Measurements from ENCODE around the gene NLN.
A peak's percentile ranks its signal among the peaks of the same experiment; 100 is the strongest.
"Not testable (repeated sequence)": the region's sequence is repeated elsewhere in the genome, so short reads cannot be mapped to it uniquely, and the experiment has no call there.

NLN gene

DNA sequence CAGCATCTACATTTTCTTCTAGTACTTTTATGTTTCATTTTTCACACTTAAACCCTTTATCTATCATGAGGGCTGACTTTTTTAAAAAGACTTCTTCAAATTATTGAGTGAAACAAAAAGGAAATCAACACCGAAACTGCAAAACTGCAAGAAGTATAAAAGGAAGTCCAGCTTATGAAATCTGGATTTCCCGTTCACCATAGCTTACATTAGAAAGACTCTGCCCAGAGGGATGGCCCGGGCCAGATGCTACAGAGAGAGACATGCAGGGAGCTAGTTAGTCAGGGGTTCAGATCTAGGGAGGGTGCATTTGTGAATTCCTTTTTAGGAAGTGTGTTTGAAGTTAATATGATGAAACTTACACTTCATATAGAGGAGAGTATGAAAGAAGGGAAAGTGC lies 10.0 kb downstream of the NLN start:
- not testable (repeated sequence) for DNase-seq

DNA sequence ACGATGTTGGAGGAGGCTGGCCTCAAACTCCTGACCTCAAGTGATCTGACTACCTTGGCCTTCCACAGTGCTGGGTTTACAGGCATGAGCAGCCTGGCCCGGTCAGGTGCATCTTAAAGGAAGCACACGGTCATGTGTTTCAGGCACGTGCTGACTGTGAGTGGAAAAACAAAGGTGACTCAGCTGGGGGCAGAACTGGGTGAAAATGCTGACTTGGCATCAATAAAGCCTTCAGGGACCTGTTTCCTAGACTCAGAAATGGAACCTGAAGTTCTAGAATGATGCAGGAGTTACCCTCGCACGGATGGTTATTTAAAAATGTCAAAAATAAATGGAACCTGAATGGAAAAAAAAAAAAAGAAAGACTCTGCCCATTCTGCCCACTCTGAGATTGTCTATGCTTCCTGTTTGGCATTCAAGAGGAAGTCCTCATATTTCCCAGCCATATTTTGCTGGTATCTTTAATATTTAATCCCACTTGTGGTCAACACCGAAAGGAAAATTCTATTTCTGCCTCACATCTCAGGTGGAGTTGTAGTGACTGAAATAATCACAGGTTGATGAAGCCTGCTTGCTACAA lies 12.3 kb downstream of the NLN start:
- DNase-seq: not testable (repeated sequence)

DNA sequence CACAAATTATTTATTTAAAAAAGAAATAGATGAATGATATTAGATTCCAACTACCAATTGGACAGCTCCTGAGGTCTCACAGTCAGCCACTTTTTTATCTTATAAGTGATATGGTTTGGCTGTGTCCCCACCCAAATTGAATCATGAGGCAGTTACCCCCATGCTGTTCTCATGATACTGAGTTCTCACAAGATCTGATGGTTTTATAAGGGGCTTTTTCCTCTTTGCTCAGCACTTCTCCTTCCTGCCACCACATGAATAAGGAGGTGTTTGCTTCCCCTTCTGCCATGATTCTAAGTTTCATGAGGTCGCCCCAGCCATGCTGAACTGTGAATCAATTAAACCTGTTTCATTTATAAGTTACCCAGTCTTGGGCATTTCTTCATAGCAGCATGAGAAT lies 12.9 kb downstream of the NLN start:
- DNase-seq: no peak

DNA sequence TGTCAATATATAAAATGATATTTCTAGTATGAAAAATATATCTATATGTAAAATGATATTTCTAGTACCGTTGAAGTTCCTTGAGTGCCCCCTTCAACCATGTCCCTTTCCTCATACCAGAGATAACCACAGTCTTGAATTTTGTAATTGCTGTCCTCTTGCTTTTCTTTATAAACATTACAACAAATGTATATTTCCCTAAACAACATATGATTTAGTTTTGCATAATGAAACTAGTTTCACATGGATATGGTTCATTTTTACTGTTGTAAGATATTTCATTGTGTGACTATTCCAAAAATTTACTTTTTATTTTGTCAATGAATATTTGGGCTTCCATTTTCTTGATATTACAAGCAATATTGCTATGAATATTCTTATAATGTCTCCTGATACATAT lies 14.0 kb downstream of the NLN start:
- DNase-seq: no peak

DNA sequence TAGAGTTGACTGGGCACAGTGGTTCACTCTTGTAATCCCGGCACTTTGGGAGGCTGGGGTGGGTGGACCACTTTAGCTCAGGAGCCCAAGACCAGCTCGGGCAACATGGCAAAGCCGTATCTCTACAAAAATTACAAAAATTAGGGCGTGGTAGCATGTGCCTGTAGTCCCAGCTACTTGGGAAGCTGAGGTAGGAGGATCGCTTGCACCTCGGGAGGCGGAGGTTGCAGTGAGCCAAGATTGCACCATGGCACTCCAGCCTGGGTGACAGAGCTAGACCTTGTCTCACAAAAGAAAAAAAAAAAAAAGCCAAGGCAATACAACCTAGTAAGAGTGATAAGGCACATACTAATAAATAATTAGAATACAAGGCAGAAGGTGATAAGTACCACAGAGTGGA lies 15.8 kb downstream of the NLN start:
- no peak for DNase-seq

DNA sequence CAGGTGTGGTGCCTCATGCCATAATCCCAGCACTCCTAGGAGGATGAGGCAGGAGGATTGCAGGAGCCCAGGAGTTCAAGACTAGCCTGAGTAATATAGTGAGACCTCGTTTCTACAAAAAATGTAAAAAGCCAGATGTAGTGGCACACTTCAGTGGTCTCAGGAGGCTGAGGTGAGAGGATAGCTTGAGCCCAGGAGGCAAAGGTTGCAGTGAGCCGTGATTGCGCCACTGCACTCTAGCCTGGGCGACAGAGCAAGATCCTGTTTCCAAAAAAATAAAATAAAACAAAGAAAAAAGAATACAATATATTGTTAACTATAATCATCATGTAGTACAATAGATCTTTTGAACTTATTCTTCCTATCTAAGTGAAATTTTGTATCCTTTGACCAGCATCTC lies 16.3 kb downstream of the NLN start:
- DNase-seq: no peak

DNA sequence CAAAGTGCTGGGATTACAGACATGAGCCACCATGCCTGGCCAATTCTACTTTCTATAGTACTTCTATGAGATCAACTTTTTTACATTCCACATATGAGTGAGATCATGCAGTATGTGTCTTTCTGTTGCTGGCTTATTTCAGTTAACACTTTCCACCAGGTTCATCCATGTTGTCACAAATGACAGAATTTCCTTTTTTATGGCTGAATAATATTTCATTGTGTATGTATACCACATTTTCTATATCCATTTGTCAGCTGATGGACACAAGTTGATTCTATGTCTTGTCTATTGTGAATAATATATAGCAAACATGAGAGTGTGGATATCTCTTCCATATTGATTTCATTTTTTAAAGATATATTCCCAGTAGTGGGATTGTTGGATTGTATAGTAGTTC lies 17.2 kb downstream of the NLN start:
- no peak for DNase-seq

DNA sequence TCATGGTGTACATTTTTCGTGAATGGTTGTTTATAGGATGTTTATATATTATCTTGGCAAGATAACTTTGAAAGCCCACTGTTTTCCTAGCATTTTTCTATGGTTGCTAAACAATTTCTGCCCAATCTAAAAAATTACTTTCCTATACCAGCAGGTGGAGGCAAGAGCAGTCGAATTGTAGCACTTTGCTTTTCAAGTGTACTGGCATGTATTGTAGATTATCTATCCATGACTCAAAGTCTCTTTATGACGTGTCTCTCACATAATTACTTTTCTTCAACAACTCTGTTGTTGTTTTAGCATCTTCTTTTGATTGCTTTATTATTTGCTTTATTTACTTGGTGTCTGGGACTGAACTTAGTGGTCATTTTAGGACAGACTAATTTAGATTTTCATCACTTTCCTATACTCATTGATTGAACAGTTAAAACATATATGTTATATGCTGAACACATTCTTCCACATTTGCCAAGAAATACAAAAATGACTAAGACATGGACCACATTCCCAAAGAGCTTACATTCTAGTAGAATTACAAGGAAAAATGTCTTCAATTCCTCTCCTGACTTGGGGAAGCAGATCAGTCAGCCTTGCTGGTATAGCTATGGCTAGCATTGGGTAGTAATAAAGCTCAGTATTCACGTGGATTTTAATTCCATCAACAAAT lies 20.7 kb downstream of the NLN start:
- DNase-seq: peak; percentile 92

DNA sequence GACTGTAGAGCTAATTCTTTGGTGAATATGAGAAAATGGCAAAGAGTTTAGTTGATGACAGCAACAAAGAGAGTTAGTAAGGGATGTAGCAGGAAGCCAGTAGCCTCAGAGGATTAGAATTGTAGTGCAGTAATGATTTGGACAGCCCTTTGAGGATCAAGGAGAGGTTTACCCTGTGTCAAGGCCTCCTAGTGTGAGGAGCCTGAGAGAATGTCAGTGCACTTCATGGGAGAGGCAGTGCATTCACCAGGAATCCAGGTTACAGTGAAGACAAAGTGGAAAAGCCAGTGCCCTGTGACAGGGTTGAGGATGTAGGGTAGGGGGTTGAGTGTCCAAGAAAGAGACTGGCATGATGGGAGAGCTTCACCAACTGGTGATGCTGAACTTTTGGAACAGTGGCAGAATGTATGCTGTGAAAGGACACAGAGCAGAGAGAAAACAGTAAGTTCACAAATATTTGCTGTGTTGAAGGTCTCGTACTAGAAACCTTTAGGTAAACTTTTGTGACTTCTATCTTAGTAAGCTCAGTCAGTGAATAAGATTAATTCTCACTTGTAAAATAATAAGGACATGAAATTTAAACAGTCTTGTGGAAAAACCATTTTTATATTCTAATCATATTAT lies 27.3 kb downstream of the NLN start:
- DNase-seq: no peak

DNA sequence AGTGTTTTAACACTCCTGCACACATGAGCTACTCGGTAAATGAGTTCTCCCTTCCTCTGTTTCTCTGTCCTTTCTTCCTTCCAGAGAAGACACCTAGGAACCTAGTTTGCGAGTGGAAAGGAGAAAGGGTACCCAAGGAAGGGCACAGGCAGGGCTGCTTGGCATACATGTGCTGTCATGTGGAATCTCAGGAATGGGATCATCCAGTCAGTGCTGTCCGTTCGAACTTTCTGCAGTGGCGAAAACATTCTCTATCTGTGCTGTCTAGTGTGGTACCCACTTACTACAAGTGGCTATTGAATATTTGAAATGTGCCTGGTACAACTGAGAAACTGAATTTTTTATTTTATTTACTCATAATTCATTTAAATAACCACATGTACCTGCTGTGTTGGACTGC lies 28.0 kb downstream of the NLN start:
- no peak for DNase-seq

DNA sequence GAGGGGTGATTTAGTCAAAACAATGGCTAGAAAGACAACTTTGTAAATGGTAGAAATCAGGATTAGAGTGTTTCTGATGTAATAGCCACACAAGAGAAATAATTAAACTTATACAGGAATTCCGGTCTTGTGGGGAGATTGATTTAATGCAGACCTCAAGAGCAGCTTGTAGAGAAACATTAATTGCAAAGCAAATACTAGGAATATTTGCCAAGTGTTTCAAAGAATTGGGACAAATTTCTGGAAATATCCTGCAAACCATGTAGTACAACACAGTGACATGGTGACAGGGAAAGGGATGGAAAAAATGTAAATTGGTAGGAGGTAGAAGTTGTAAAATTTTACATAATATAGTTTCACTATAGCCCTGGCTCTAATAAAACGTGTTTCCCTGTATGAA lies 28.9 kb downstream of the NLN start:
- DNase-seq: peak; percentile 15

DNA sequence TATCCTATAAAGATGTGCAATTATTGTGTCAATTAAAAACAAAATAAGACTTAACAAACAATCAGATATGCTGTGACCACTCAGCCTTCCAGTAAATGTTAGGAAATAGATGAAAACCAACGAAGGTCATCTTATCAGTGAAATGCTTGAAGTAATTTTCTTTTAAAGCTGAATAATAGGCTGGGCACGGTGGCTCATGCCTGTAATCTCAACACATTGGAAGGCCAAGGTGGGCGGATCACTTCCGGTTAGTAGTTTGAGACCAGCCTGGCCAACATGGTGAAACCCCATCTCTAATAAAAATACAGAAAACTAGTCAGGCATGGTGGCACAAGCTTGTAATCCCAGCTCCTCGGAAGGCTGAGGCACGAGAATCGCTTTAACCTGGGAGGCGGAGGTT lies 31.2 kb downstream of the NLN start:
- no peak for DNase-seq

DNA sequence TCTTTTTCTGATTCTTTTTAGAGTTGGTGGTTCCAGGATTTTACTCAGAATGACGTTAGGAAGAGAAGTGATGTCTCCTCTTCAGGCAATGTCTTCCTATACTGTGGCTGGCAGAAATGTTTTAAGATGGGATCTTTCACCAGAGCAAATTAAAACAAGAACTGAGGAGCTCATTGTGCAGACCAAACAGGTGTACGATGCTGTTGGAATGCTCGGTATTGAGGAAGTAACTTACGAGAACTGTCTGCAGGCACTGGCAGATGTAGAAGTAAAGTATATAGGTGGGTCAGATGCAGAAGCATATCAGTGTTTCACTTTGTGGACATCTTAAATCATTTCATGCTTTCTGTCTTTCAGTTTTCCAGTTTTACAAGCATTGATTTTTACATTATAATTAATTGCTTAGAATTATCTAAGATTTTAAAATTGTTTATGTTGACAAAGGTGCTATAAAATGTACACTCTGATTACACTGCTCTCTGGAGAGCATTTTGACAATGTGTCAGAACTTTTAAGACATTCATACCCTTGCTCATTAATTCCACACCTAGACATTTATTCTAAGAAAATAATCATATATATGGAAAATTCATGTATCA lies 36.6 kb downstream of the NLN start:
- no peak for DNase-seq

DNA sequence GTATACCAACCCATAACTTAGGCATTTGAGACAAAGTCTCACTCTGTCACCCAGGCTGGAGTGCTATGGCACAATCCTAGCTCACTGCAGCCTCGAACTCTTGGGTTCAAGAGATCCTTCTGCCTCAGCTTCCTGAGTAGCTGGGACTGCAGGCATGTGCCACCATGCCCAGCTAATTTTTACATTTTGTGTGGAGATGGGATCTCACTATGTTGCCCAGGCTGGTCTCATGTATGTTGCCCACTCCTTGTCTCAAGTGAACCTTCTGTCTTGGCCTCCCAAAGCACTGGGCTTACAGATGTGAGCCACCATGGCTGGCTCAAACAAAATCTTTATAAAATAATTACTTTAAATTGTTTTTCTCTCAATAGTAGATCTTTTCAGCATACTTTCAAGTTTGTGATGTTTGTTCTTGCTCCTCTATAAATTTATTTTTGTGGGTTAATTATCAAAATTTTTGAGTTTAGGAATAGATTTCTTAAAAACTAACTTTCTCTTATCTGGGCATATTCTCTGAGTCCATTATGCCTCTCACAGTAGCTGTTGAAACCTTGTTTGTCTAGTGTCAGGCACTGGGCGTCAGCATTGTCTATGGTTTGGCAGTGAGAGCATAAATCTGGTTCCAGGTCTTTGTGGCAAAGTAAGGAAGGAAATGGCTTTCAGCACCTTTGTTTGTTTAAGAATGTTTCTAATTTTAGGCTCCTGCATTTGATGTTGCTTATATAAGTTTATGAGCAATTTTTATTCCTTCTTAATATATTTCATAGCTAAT lies 38.7 kb downstream of the NLN start:
- DNase-seq: peak; percentile 67

DNA sequence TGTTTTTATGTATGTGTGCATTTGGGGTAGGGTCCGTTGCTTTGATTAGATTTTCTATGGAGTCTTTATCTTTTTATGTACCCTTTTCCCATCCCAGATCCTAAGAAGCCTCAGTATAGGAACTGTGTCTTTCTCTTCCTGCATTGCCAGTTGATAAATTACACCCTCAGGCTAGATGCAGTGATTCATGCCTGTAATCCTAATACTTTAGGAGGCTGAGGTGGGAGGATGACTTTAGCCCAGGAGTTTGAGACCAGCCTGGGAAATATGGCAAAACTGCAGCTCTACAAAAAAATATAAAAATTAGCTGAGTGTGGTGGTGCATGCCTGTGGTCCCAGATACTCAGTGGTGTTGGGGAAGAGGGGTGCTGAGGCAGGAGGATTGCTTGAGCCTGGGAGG lies 40.2 kb downstream of the NLN start:
- no peak for DNase-seq

DNA sequence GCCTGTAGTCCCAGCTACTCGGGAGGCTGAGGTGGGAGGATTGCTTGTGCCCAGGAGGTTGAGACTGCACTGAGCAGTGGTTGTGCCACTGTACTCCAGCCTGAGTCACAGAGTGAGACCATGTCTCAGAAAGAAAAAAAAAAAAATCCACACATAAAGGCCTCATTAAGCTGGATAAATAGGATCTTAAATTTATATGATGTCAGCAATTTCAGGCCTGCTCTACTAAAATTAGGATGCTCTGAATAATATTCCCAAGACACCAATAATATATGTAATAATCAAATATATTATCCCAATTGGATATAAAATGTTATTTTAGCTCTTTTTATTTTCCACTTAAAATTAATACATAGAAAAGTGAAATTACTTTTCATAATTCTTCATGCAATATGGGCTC lies 43.6 kb downstream of the NLN start:
- no peak for DNase-seq

DNA sequence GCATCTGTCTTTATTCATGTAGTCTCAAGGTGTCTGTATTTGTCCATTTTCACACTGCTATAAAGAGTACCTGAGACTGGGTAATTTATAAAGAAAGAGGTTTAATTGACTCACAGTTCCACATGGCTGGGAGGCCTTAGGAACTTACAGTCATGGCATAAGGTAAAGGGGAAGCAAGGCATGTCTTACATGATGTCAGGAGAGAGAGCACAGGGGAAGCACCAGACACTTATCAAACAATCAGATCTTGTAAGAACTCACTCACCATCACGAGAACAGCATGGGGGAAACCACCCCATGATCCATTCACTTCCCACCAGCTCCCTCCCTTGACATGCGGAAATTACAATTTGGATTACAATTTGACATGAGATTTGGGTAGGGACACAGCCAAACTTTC lies 44.2 kb downstream of the NLN start:
- DNase-seq: no peak

DNA sequence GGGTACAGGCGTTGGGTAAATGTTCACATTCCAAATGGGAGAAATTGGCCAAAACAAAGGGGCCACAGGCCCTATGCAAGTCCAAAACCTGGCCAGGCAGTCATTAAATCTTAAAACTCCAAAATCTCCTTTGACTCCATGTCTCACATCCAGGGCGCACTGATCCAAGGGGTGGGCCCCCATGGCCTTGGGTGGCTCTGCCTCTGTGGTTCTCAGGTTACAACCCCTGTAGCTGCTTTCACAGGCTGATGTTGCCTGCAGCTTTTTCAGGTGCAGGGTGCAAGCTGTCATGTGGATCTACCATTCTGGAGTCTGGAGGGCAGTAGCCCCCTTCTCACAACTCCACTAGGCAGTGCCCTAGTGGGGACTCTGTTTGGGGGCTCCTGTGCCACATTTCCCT lies 44.8 kb downstream of the NLN start:
- DNase-seq: no peak

DNA sequence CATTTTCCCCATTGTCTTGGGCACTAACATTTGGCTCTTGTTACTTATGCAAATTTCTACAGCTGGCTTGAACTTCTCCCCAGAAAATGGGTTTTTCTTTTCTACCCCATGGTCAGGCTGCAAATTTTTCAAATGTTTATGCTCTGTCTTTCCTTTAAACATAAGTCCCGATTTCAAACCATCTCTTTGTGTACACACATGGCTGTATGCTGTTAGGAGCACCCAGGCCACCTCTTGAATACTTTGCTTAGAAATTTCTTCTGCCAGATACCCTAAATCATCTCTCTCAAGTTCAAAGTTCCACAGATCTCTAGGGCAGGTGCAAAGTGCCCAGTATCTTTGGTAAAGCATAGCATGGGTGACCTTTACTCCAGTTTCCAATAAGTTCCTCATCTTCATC lies 45.6 kb downstream of the NLN start:
- no peak for DNase-seq

DNA sequence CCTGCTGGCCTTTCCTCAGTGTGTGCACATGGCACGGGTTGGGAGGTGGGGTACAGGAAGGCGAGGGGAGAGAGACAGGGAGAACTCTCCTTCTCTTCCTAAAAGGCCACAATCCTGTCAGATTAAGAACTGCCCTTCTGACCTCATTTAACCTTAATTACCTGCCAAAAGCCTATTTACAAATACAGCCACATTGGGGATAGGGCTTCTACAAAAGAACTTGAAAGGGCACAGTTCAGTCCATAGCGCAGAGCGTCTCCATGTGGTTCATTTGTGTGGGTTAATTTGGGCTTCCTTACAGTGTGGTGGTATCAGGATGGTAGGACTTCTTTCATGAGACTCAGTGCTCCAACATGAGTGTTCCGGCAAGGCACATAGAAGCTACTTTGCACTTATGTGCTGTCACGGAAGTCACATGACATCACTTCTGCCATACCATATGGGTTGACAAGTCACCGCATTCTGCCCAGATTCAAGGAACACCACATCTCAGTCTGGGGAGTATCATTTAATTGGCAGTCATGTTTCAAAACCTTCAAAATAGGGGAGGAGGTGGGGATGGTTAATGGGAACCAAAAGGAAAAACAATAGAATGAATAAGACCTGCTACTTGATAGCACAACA lies 46.8 kb downstream of the NLN start:
- no peak for DNase-seq

DNA sequence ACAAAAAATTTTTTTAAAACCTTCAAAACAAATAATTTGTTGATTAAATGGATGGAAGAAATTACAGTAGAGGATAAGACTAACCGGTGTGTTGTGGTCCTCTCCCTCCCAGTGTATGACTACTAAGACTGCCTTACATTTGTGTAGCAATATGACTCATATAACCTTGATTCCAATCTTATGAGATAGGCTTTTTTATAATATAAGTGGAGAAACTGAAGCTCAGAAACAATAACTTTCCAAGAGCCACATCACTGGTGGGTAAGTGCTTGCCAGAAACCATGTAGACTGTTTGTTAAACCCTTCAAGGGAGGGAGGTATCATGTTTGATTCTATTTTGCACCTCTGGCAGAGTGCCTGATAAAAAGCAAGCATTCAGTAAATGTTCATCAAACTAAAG lies 47.5 kb downstream of the NLN start:
- peak; percentile 91 for DNase-seq

DNA sequence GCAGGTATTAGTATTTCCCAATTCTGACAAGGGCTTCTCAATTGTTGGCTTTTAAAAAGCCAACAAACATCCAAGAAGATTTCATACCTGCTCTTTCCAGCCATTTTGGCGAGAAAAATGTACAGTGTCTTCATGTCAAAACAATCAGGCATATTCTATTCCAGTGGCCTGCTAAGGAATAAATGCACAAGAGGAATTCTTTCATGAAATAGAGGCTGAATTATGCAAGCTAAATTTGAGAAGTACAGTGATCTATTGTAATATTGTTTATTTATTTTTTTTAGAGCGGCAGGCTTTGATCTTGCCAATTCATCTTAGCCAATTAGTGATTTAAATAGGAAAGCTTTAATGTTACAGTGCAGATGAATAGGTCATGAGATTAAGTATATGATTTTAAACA lies 49.3 kb downstream of the NLN start:
- DNase-seq: no peak

DNA sequence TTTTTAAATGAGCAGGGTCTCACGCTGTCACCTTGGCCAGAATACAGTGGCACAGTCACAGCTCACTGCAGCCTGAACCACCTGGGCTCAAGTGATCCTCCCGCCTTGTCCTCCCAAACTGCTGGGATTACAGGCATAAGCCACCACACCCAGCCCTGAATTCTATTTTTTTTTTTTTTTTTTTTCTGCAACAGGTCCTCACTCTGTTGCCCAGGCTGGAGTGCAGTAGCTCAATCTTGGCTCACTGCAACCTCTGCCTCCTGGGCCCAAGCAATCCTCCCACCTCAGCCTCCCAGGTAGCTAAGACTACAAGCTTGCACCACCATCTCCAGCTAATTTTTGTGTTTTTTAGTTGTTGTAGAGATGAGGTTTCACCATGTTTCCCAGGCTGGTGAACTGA lies 51.0 kb downstream of the NLN start:
- not testable (repeated sequence) for DNase-seq
